CD1c-positive myeloid dendritic cell (primary cell): Measurements from ENCODE around the gene UPK1B.
"Not testable (repeated sequence)": the region's sequence is repeated elsewhere in the genome, so short reads cannot be mapped to it uniquely, and the experiment has no call there.

Experiments
- DNase-seq: peaks from one replicate; pipeline ENCODE4 v3.0.0-alpha.2; 2016; ENCODE audit errors: extremely low spot score

The UPK1B gene

GRCh38 chr3:119173325-119173724 is at the start of gene UPK1B:
UPK1B (plus strand) TSS chr3:119173598; CDS start chr3:119186742, 13,144 bp downstream.
- DNase-seq, result no peak

GRCh38 chr3:119125342-119125741 is 48.1 kb upstream of the UPK1B start:
- no peak for DNase-seq

GRCh38 chr3:119125742-119126504 is 47.5 kb upstream of the UPK1B start:
- no peak for DNase-seq

GRCh38 chr3:119130291-119130690 is 43.1 kb upstream of the UPK1B start:
- DNase-seq, result not testable (repeated sequence)

GRCh38 chr3:119132291-119132690 is 41.1 kb upstream of the UPK1B start:
- not testable (repeated sequence) for DNase-seq

GRCh38 chr3:119139360-119139759 is 34.0 kb upstream of the UPK1B start:
- not testable (repeated sequence) for DNase-seq

- no peak for DNase-seq
Observed at GRCh38 chr3:119140466-119140865, 32.9 kb upstream of the UPK1B start.

GRCh38 chr3:119145128-119145499 is 28.3 kb upstream of the UPK1B start:
- no peak for DNase-seq

- no peak for DNase-seq
Observed at GRCh38 chr3:119145500-119146167, 27.8 kb upstream of the UPK1B start, which contains the start of gene TEX55. TEX55 (plus strand) TSS chr3:119146165; CDS start chr3:119146190, 25 bp downstream.

- DNase-seq, result no peak
Observed at GRCh38 chr3:119146578-119147375, 26.6 kb upstream of the UPK1B start.

GRCh38 chr3:119147494-119147893 is 25.9 kb upstream of the UPK1B start:
- no peak for DNase-seq

- no peak for DNase-seq
Observed at GRCh38 chr3:119148493-119149180, 24.8 kb upstream of the UPK1B start.

- DNase-seq, result no peak
Observed at GRCh38 chr3:119149484-119149883, 23.9 kb upstream of the UPK1B start.

- DNase-seq, result no peak
Observed at GRCh38 chr3:119156868-119157267, 16.5 kb upstream of the UPK1B start.

- no peak for DNase-seq
Observed at GRCh38 chr3:119157971-119158370, 15.4 kb upstream of the UPK1B start.

- DNase-seq, result no peak
Observed at GRCh38 chr3:119160361-119160760, 13.0 kb upstream of the UPK1B start.

- no peak for DNase-seq
Observed at GRCh38 chr3:119160815-119161214, 12.6 kb upstream of the UPK1B start.

GRCh38 chr3:119161240-119161639 is 12.2 kb upstream of the UPK1B start:
- DNase-seq, result no peak

- DNase-seq, result not testable (repeated sequence)
Observed at GRCh38 chr3:119164745-119165144, 8.7 kb upstream of the UPK1B start.

- no peak for DNase-seq
Observed at GRCh38 chr3:119170821-119171220, 2.6 kb upstream of the UPK1B start.

GRCh38 chr3:119175872-119176756 is 2.7 kb downstream of the UPK1B start:
- DNase-seq, result no peak
